Mammary epithelial cell (primary cell): ENCODE data around the gene HDAC10.

Experiments
- EZH2 ChIP-seq: IDR thresholded peaks from 2 replicates; pipeline ENCODE4 v1.6.1; 2012; ENCODE audit warnings: low read length, inconsistent platforms, borderline replicate concordance
- TF ChIP-seq, protein P1 (sequence below), 2 donors: IDR thresholded peaks in 1 of 2; conservative IDR thresholded peaks in 1 of 2; 2 replicates each; pipeline ENCODE4 v1.5.1; 2011 to 2012; ENCODE audit warnings: inconsistent platforms in 2 of 2, low read length in 2 of 2, mild to moderate bottlenecking in 2 of 2, control low read depth in 1 of 2, low read depth in 1 of 2; ENCODE audit not compliant: insufficient read depth in 1 of 2; ENCODE audit errors: extremely low read depth in 1 of 2

DNA sequence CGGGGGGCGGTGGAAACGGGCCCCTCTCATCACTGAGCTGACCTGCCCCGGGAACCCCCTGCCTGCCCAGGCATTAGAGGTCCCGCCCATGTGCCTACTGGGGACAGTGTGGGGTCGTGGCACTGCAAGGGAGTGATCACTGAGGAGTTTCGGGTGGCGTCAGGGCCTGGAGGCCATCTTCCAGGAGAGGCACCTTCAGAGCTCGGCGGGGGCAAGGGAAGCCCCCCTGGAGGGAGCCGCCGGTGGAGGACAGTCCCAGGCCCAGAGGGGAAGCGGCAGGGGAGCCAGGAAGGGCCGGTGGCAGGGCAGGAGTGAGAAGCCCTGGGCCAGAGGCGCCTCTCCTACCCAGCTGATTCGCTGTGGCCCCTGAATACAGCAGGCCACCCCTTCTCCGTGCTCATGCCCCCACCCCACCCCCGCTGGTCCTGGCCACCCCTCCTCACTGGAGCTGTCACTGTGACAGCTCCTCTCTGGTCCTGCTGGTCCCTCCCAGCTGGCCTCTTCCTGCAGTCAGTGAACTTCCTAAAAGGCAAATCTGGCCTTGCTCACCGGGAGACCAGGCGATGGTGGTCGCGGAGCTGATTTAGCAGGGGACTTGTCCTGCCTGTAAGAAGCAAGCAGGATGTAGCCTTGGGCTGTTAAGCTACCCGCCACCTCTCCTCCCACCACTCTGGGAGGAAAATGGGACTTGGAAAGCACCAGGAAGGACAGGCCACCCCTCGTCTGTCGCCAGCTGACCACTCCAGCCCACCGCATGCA, 21.2 kb upstream of the HDAC10 start:
- TF ChIP-seq EZH2: no peak
- TF ChIP-seq, protein P1, sequence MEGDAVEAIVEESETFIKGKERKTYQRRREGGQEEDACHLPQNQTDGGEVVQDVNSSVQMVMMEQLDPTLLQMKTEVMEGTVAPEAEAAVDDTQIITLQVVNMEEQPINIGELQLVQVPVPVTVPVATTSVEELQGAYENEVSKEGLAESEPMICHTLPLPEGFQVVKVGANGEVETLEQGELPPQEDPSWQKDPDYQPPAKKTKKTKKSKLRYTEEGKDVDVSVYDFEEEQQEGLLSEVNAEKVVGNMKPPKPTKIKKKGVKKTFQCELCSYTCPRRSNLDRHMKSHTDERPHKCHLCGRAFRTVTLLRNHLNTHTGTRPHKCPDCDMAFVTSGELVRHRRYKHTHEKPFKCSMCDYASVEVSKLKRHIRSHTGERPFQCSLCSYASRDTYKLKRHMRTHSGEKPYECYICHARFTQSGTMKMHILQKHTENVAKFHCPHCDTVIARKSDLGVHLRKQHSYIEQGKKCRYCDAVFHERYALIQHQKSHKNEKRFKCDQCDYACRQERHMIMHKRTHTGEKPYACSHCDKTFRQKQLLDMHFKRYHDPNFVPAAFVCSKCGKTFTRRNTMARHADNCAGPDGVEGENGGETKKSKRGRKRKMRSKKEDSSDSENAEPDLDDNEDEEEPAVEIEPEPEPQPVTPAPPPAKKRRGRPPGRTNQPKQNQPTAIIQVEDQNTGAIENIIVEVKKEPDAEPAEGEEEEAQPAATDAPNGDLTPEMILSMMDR (conservative IDR thresholded peaks at IDR 0.05 in 1 of 2, IDR thresholded peaks at IDR 0.05 in 1 of 2; ENCODE audit: extremely low read depth in 1 of 2, insufficient read depth in 1 of 2, low read depth in 1 of 2, low read length in 2 of 2): no peak
